ENCODE measurements around the gene CLTA. TPM values are rescaled to one million over a fixed set of nuclear protein-coding genes. Genes with fewer than 3 reads are reported as not detected.
"Not testable (repeated sequence)": the region's sequence is repeated elsewhere in the genome, so short reads cannot be mapped to it uniquely, and the experiment has no call there.

The CLTA gene
- total RNA-seq, 2 experiments from 2014 or later = 32.0 to 32.8 TPM

GRCh38 chr9:36245906-36246305 is 55.2 kb downstream of the CLTA start:
- Histone ChIP-seq H3K27me3 (ENCODE audit: control insufficient read depth in 1 of 2, insufficient read depth in 2 of 2, low read length in 2 of 2) (no peaks in the 10 kb centered on the region), H3K4me3 (ENCODE audit: low read length) (no peak overlapping the region), H3K9me3 (ENCODE audit: control insufficient read depth in 1 of 2, insufficient read depth in 1 of 2, low read length in 2 of 2) (no peaks in the 10 kb centered on the region), H3K27ac (ENCODE audit: low read depth in 1 of 2, low read length in 2 of 2) (no peak overlapping the region), H3K36me3 (ENCODE audit: insufficient read depth, low read length) (peaks cover 35% of the 10 kb centered on the region), H3K4me1 (ENCODE audit: insufficient read depth, low read length) (no peaks in the 10 kb centered on the region)
- ChIA-PET POLR2A (interaction anchor here (0.7 kb wide), 1 partner anchor 320 kb away, joined by 3 read pairs; no protein-coding TSS in a partner anchor), CTCF (interaction anchor here (1.2 kb wide), 1 partner anchor 83 kb away, joined by 3 read pairs; no protein-coding TSS in a partner anchor)
- H3K36me3 Mint-ChIP-seq (ENCODE audit: low read depth) = peaks cover 68% of the 10 kb centered on the region
- no peak overlapping the region for H3K27ac Mint-ChIP-seq
- peaks cover 19% of the 10 kb centered on the region for H3K4me1 Mint-ChIP-seq (ENCODE audit: low read depth)
- H3K9me3 Mint-ChIP-seq = no peaks in the 10 kb centered on the region
- DNase-seq = no peak
- H3K27me3 Mint-ChIP-seq = no peaks in the 10 kb centered on the region
- intact Hi-C loops (cut with DNase I, micrococcal nuclease) = loop anchor here in 1 of 2 experiments (5.0 kb wide), 1 partner anchor 481 kb away; no protein-coding TSS in a partner anchor
- no peak overlapping the region for H3K4me3 Mint-ChIP-seq
- ATAC-seq (ENCODE audit: poor library complexity) = no peak
- no peak for TF ChIP-seq CTCF (IDR thresholded peaks at IDR 0.05)

GRCh38 chr9:36247356-36247755 is 56.6 kb downstream of the CLTA start:
- CTCF ChIA-PET = interaction anchor here (1.7 to 2.8 kb wide), 2 partner anchors 77 to 82 kb away, joined by 4 to 23 read pairs; no protein-coding TSS in a partner anchor
- H3K9me3 ChIP-seq (ENCODE audit: control insufficient read depth in 1 of 2, insufficient read depth in 1 of 2, low read length in 2 of 2) = no peaks in the 10 kb centered on the region
- ATAC-seq (ENCODE audit: poor library complexity) = no peak
- Mint-ChIP-seq H3K27ac (no peak overlapping the region), H3K9me3 (no peaks in the 10 kb centered on the region), H3K27me3 (no peaks in the 10 kb centered on the region), H3K36me3 (ENCODE audit: low read depth) (peaks cover 66% of the 10 kb centered on the region), H3K4me1 (ENCODE audit: low read depth) (peaks cover 28% of the 10 kb centered on the region), H3K4me3 (no peak overlapping the region)
- H3K36me3 ChIP-seq (ENCODE audit: insufficient read depth, low read length) = peaks cover 31% of the 10 kb centered on the region
- no peak overlapping the region for H3K4me3 ChIP-seq (ENCODE audit: low read length)
- intact Hi-C loops (cut with DNase I, micrococcal nuclease) = loop anchor here in 1 of 2 experiments (5.0 kb wide), 1 partner anchor 480 kb away; no protein-coding TSS in a partner anchor
- no peak for DNase-seq
- no peak for TF ChIP-seq CTCF (IDR thresholded peaks at IDR 0.05)
- no peak overlapping the region for H3K27ac ChIP-seq (ENCODE audit: low read depth in 1 of 2, low read length in 2 of 2)
- POLR2A ChIA-PET = no interaction called here
- H3K27me3 ChIP-seq (ENCODE audit: control insufficient read depth in 1 of 2, insufficient read depth in 2 of 2, low read length in 2 of 2) = no peaks in the 10 kb centered on the region
- no peaks in the 10 kb centered on the region for H3K4me1 ChIP-seq (ENCODE audit: insufficient read depth, low read length)

- H3K9me3 Mint-ChIP-seq; H3K4me3 Mint-ChIP-seq; H3K27me3 ChIP-seq (ENCODE audit: control insufficient read depth in 1 of 2, insufficient read depth in 2 of 2, low read length in 2 of 2); H3K27ac Mint-ChIP-seq; H3K4me3 ChIP-seq (ENCODE audit: low read length); H3K27ac ChIP-seq (ENCODE audit: low read depth in 1 of 2, low read length in 2 of 2); H3K27me3 Mint-ChIP-seq; POLR2A ChIA-PET; H3K4me1 ChIP-seq (ENCODE audit: insufficient read depth, low read length); H3K9me3 ChIP-seq (ENCODE audit: control insufficient read depth in 1 of 2, insufficient read depth in 1 of 2, low read length in 2 of 2): not testable (repeated sequence)
- peaks cover 30% of the 10 kb centered on the region for H3K36me3 ChIP-seq (ENCODE audit: insufficient read depth, low read length)
- DNase-seq (peak in 3 of 14 experiments; percentile 57 to 65 (median 64)), ATAC-seq (ENCODE audit: poor library complexity) (peak; percentile 90)
- H3K36me3 Mint-ChIP-seq (ENCODE audit: low read depth) = peaks cover 64% of the 10 kb centered on the region
- intact Hi-C loops (cut with DNase I, micrococcal nuclease) = loop anchor here (1.0 to 5.0 kb wide), 2 partner anchors 81 to 479 kb away; no protein-coding TSS in a partner anchor
- peak; percentile 45 for TF ChIP-seq CTCF (IDR thresholded peaks at IDR 0.05)
- CTCF ChIA-PET = interaction anchor here (0.6 to 2.8 kb wide), 4 partner anchors 46 to 90 kb away, joined by 3 to 23 read pairs (median 4); no protein-coding TSS in a partner anchor
- peaks cover 28% of the 10 kb centered on the region for H3K4me1 Mint-ChIP-seq (ENCODE audit: low read depth)
These were observed 57.3 kb downstream of the CLTA start for GRCh38 chr9:36248061-36248460.

All from CD4-positive, alpha-beta T cell (primary cell).